Stromal cell of bone marrow (primary cell): Measurements from ENCODE around the gene KIZ.

Experiments used
- DNase-seq: peaks from one replicate; pipeline ENCODE4 v3.0.0-alpha.2; 2012; ENCODE audit warnings: low read depth

The KIZ gene

GRCh38 chr20:21104921-21105320 lies 21.0 kb upstream of the KIZ start:
- no peak for DNase-seq

DNA sequence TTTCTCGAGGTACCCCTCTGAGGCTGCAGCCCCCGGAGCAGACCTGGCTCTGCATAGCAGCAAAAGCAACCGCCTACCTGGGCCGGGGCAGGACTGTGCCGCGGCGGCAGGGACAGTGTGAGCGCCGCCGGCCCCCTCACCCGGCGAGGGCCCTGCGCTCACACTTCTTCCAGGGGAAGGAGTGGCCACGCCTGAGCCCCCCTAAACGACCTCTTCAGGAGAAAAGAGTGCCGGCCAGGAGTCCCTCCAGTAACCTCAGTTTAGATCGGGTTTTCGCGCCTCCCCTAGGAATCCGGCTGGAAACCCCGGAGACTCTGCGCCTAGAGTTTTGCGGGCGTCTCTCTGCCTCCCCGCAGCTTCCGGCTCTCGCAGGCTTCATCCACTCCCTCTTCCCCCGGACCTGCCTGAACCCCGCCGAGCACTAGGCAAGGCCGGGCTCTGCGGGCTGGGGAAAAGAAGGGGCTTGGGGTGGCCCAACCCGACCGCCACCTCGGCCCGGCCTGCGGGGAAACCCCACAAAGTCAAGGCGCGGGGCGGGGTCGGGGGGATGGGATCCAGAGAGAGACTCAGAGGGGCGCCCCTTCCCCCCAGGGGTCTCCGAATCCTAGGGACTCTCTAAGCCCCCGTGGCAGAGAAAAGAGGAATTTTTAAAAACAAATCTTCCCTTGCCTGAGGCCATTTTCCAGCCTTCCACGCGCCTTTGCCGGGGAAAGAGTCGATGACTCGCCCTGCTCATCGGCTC lies 20.3 kb upstream of the KIZ start:
- DNase-seq = no peak

DNA sequence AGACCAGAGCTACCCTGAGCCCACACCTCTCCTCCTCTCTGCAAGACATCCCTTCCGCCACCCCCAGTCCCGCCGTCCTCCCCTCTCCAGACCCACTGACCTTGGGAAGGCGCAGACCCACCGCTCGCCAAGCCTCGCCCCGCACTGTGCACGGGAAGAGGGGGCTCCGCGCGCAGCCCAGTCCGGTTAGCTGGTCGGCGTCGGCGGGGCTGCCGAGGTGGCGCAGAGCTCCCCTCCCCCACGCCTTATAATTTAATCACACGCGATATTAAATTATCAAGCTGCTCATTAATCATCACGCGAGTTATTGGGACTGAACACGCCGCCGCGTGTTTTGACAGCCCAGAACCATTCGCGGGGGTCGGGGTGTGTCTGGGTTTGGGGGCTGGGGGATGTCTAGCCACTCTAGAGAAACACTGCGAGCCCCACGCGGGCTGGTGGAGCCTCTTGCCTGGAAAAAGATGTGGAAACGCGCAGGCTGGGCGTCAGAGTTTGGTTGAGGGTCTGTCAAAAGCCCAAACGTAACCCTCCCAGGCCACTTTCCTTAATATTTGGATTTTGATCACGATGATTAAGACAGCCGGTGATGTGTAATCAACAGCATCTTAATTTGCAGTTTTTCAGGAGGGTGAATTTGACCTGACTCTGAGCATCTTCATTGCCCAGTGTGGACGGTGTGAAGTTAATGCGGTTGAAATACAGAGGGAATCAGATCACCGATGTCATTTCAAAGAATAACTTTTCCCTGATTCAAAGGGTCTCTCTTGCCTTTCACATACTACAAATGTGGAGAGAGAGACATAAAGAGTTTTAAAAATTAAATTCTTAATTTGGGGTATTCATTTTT lies 19.5 kb upstream of the KIZ start, which contains the start of gene LINC00237:
Gene LINC00237, minus strand, starts transcription at position 188 of the 847 bp plus-strand sequence.
- no peak for DNase-seq

DNA sequence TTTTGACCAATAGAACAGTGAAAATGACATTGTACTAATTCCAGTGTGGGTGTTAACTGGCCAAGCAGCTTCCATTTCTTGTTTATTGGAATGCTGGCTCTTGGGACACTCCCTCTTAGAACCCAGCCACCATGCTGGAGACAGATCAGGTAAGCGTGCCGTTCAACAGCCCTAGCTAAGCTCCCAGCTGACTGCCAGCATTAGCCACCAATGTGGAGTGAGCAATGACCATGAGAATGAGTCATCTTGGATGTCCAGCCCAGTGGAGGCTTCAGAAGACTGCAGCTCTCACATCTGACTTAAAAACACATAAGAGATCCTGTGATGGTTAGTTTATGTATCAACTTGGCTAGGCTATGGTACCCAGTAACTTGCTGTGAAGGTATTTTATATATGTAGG lies 16.7 kb upstream of the KIZ start:
- DNase-seq = no peak

- DNase-seq = no peak
Observed at GRCh38 chr20:21110811-21111210, 15.1 kb upstream of the KIZ start.

DNA sequence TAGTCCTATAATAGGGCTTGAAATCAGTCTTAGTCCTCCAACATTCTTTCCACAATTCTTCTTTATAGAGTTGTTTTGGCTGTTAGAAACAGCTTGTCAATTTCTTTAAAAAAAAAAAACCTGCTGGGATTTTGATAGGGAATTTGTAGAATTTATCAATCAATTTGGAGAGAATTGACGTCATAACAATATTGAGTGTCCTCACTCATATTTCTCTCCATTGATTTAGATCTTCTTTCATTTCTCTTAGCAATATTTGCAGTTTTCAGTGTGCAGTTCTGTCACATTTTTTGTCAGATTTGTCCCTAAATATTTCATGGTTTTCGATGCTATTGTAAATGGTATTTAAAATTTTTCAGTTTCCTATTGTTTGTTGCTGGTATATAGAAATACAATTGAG lies 14.5 kb upstream of the KIZ start:
- DNase-seq = no peak

DNA sequence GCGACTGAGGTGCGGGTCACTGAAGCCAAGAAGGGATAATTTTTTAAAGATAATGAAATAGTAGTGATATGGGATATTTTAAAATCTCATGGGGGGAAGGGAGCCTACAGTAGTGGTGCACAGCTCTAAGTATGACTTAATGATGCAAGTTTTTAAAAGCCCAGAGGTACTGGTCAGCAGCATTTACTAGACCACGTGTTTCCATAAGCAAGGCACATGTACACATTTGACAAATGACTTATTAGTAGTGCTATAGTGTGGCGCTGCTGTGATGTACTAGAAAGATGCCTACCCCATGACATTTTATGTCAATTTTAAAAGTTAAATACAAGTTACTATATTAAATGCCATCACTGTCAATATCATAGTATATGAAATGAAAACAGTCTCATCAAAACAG lies 12.2 kb upstream of the KIZ start:
- no peak for DNase-seq

DNA sequence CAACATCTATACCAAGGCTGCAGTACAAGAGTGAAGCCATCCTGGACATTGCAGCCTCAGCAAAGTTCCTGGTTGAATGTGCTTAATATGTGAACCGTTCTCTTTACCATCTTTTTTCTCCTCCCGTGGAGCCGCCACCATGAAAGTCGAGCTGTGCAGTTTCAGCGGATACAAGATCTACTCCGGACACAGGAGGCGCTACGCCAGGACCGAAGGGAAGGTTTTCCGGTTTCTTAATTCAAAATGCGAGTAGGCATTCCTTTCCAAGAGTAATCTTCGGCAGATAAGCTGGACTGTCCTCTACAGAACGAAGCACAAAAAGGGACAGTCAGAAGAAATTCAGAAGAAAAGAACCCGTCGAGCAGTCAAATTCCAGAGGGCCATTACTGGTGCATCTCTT lies 11.3 kb upstream of the KIZ start:
- DNase-seq = no peak

DNA sequence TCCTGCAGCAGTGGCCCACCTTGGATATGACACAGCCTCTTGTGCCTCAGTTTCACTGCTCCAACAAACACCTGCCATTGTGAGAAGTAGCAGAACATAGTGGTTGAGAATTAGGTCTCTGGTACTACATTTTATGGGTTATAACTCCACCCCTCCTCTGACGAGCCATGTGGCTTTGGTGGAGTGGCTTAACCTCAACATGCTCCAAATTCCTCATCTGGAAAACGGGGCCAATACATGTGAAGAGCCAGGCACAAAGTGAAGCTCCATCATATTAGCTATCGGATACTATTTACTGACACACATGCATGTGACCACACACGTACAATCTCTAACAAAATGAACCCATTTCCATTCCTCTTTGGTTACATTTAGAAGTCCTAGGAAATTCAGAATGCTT lies 8.4 kb upstream of the KIZ start:
- DNase-seq = no peak

DNA sequence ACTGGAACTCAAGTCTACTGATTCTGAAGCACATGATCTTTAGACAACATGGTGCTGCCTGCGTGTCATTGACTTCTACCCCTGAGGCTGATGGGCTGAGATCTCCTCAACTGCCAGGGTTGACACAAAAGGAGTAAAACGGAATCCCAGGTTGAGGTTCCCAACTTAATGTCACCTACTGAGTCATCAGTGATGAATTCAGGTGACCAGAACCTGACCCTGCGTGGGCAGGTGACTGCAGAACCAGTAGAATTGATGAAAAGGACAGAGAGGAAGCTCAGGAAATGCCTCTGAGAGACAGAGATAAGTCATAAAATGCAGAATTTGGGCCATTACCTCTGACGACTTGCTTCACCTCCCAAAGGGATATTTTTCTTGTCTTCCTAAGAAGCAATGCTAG lies 7.7 kb upstream of the KIZ start:
- no peak for DNase-seq

- DNase-seq = no peak
Observed at GRCh38 chr20:21118782-21119181, 7.1 kb upstream of the KIZ start.

- no peak for DNase-seq
Observed at GRCh38 chr20:21124190-21124589, 1.7 kb upstream of the KIZ start.

- DNase-seq = no peak
Observed at GRCh38 chr20:21125072-21125848, 622 bp upstream of the KIZ start.

GRCh38 chr20:21126581-21126870 lies 644 bp downstream of the KIZ start:
- no peak for DNase-seq

DNA sequence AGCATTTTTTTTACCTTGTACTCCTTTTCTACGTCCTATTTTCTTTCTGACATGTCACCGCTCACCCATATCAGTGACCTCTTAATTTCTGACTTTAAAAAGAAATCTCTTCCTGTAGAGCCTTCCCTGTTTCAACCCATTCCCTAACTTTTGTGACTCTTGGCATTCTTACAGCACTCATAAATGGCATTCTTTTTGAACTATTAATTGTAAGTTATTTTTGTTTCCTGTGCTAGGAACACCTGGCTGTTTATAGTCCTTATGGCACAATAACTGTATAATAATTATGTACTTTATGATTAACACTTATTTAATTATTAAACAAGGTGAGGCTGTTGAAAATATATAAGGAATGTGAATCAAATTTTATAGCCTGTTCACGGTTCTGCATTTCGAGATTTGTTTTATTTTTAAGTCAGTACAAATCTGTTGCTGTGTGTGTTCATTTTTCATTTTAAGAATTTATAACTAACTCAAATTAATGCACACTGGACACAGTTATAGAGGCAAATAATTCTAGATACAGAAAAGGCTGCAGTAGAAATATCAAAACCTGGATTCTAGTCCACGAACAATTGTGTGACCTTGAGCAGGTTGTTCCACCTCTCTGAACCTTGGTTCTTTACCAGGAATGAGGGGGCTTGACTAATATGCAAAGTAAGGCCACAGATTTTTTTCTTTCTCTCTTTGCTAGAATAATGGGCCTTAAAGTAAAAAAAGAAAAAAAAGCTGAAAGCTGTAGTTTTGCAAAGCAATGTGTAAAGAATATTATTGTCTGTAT lies 1.5 kb downstream of the KIZ start:
- no peak for DNase-seq

DNA sequence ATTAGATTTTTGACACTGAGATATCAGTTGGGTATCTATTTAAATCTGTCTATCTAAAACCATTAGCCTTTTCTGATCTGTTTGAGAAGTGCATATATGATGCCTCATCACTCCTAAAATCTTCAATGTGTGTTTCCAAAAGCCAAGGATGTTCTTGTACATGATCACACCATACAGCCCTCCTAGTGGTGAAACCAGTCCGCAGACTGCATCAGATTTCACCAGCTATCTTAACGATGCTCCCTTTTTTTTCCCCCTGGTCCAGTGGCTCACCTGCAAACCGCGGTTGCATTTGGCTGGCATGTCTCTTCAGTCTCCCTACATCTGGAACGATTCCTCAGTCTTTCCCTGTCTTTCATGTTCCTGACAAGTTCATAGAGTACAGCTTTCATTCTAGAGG lies 4.0 kb downstream of the KIZ start:
- DNase-seq = no peak

DNA sequence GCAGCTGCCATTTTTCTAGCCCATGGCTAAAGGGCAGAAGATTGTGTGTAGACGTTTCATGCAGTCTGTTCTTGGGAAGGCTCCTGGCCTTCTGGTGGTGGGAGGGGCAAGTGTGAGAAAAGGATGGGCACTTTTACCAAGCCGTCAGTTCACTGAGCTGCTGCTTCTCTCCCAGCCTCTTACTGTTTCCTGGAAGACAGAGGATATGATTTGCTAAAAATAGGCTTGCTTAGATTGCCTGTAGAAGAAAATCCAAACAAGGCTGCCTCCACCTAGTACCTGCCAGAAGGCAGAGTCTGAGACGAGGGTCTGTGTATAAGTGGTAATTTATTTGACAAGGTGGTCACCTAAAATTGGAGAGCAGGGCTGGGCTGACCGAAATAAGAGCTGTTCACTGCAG lies 7.5 kb downstream of the KIZ start:
- DNase-seq = no peak

GRCh38 chr20:21133917-21134622 lies 8.2 kb downstream of the KIZ start:
- no peak for DNase-seq

GRCh38 chr20:21134883-21135493 lies 9.1 kb downstream of the KIZ start:
- no peak for DNase-seq

DNA sequence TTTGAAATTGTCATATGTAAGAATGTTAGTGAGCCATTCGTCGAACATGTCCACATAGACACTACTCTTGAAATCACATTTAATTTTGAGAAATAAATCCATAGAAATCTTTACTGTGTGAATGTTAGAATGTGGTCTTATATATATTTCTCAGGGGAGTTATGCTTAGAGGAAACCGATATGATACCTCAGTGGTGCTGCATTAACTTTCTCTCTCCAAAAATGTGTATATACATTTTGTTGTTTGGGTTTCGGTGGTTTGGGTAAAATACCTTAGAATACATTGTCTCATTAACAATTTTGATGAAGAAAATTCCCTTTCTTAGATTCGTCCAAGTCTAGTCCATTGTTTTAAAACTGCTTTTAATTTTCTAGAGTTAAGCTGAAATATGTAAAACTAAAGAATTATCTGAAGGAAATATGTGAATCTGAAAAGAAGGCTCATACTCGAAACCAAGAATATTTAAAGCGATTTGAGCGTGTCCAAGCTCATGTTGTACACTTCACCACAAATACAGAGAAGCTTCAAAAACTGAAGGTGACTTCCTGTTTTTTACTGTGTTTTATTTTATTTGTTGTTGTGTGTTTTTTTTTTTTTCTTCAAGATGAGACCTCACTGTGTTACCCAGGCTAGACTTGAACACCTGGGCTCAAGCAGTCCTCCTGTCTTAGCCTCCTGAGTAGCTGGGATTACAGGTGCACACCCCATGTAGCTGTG lies 10.3 kb downstream of the KIZ start:
- DNase-seq = no peak
